Adipose tissue (tissue), 3 donors: ENCODE measurements around the gene PKDCC. TPM values are rescaled to one million over a fixed set of nuclear protein-coding genes. Genes with fewer than 3 reads are reported as not detected.
"Not testable (repeated sequence)": the region's sequence is repeated elsewhere in the genome, so short reads cannot be mapped to it uniquely, and the experiment has no call there.

Source experiments
- H3K27ac ChIP-seq: one replicate; pipeline ENCODE4 v1.5.1; 2013; ENCODE audit warnings: low read depth, low read length
- WGBS, 3 donors: extraction: QIAGEN DNeasy Blood & Tissue Kit; methylation state at CpG; one replicate each; pipeline ENCODE4 v1.1.7; 2013; 5-methylcytosine and 5-hydroxymethylcytosine counted together
- polyA plus RNA-seq, 3 donors: library from polyadenylated mRNA; stranded (reverse); fragments of 200-250 nt; gene quantifications; one replicate each; pipeline ENCODE4 v1.2.3, GENCODE V29; 2013
- donor health status: healthy with polysubstance abuse.
- donor health status: Bipolar disorder and iron deficiency.
- donor health status: healthy.

Gene PKDCC
- polyA plus RNA-seq, 3 donors = 46.7 to 218 (median 132) TPM

GRCh38 chr2:42029171-42029570, 18.6 kb upstream of the PKDCC start:
- H3K27ac ChIP-seq = no peak overlapping the region
- WGBS, 3 donors = 85 to 90% (median 90%) methylated on average over 4 of the region's 4 CpGs

- 65 to 88% (median 88%) methylated on average over 4 of the region's 4 CpGs for WGBS, 3 donors
Measured at GRCh38 chr2:42029639-42030199, 18.1 kb upstream of the PKDCC start.

GRCh38 chr2:42030200-42030759, 17.5 kb upstream of the PKDCC start:
- H3K27ac ChIP-seq = no peak overlapping the region
- WGBS, 3 donors = 54 to 86% (median 86%) methylated on average over 19 of the region's 19 CpGs

More at GRCh38 chr2:42029639-42030199, 18.1 kb upstream of the PKDCC start:
- no peak overlapping the region for H3K27ac ChIP-seq

- 95 to 100% (median 97%) methylated on average over 1 of the region's 1 CpG for WGBS, 3 donors
- no peak overlapping the region for H3K27ac ChIP-seq
Measured at GRCh38 chr2:42030829-42031228, 17.0 kb upstream of the PKDCC start.

GRCh38 chr2:42031281-42032223, 16.3 kb upstream of the PKDCC start:
- WGBS, 3 donors = 70 to 72% (median 71%) methylated on average over 4 of the region's 4 CpGs
- no peak overlapping the region for H3K27ac ChIP-seq

GRCh38 chr2:42032224-42032620, 15.6 kb upstream of the PKDCC start:
- no peak overlapping the region for H3K27ac ChIP-seq
- 70 to 83% (median 83%) methylated on average over 6 of the region's 6 CpGs for WGBS, 3 donors

- no peak overlapping the region for H3K27ac ChIP-seq
- 43 to 68% (median 57%) methylated on average over 11 of the region's 11 CpGs for WGBS, 3 donors
Measured at GRCh38 chr2:42032745-42033144, 15.1 kb upstream of the PKDCC start.

- not testable (repeated sequence) for H3K27ac ChIP-seq
- 67 to 80% (median 70%) methylated on average over 6 of the region's 6 CpGs for WGBS, 3 donors
Measured at GRCh38 chr2:42034096-42034495, 13.7 kb upstream of the PKDCC start.

- no peak overlapping the region for H3K27ac ChIP-seq
- WGBS, 3 donors = 85 to 87% (median 86%) methylated on average over 5 of the region's 5 CpGs
Measured at GRCh38 chr2:42035241-42035640, 12.6 kb upstream of the PKDCC start.

- H3K27ac ChIP-seq = no peak overlapping the region
- 55 to 76% (median 70%) methylated on average over 7 of the region's 7 CpGs for WGBS, 3 donors
Measured at GRCh38 chr2:42036413-42036812, 11.4 kb upstream of the PKDCC start.

GRCh38 chr2:42036940-42037339, 10.9 kb upstream of the PKDCC start:
- WGBS, 3 donors = 88 to 95% (median 90%) methylated on average over 8 of the region's 8 CpGs
- H3K27ac ChIP-seq = no peak overlapping the region

- WGBS, 3 donors = 42 to 72% (median 66%) methylated on average over 9 of the region's 9 CpGs
- no peak overlapping the region for H3K27ac ChIP-seq
Measured at GRCh38 chr2:42040643-42041278, 7.1 kb upstream of the PKDCC start.

- WGBS, 3 donors = 68 to 86% (median 85%) methylated on average over 7 of the region's 7 CpGs
- no peak overlapping the region for H3K27ac ChIP-seq
Measured at GRCh38 chr2:42041377-42042127, 6.3 kb upstream of the PKDCC start.

- H3K27ac ChIP-seq = no peak overlapping the region
- 75 to 90% (median 88%) methylated on average over 11 of the region's 11 CpGs for WGBS, 3 donors
Measured at GRCh38 chr2:42042631-42043355, 5.0 kb upstream of the PKDCC start.

- 87 to 88% (median 87%) methylated on average over 3 of the region's 3 CpGs for WGBS, 3 donors
- H3K27ac ChIP-seq = no peak overlapping the region
Measured at GRCh38 chr2:42043789-42044394, 3.9 kb upstream of the PKDCC start.

- H3K27ac ChIP-seq = no peak overlapping the region
- 71 to 88% (median 76%) methylated on average over 1 of the region's 1 CpG for WGBS, 3 donors
Measured at GRCh38 chr2:42044939-42045338, 2.9 kb upstream of the PKDCC start.

- no peak overlapping the region for H3K27ac ChIP-seq
Measured at GRCh38 chr2:42045352-42045751, 2.5 kb upstream of the PKDCC start.

More at GRCh38 chr2:42045352-42045751, 2.5 kb upstream of the PKDCC start:
- WGBS, 3 donors = 76 to 83% (median 80%) methylated on average over 3 of the region's 3 CpGs
